ENCODE results near the gene KRT38.
"Not testable (repeated sequence)": the region's sequence is repeated elsewhere in the genome, so short reads cannot be mapped to it uniquely, and the experiment has no call there.

Gene KRT38

DNA sequence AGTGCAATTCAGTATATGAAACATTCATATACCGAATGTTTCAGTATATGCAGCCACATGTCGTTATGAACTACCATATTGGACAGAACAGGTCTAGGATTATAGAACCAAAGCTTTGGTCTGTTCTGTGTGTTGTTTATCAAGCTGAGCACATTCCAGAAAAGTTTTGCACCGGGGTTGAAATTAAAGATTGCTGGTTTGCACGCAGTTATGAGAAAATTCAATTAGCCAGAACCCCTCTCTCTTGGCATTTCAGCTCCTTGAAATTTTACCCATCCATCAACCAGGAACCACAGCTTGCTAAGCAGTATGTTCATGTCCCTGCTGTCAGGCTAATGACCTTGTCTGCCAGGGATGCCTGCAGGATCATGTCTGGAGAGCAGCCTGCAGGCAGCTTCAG lies 16.9 kb upstream of the KRT38 start:
- DNase-seq: no peak

DNA sequence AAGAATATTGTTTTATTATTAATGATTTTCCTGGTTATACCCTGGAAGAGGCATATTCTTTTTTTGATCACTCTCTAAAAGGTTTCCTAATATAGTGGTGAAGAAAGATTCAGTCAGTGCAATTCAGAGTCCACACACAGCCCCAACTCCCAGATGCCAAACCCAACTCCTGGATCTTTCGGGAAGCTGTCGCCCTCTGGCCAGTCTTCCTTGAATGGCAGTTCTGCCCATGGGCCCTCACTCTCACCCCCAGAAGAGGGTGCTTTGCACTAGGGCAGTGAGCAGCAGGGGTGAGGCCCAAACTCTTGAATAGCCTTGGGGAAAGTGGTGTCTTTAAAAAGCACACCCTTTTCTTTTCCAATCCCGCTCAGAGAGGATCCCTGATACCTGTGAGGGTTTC lies 15.4 kb upstream of the KRT38 start:
- DNase-seq: no peak

DNA sequence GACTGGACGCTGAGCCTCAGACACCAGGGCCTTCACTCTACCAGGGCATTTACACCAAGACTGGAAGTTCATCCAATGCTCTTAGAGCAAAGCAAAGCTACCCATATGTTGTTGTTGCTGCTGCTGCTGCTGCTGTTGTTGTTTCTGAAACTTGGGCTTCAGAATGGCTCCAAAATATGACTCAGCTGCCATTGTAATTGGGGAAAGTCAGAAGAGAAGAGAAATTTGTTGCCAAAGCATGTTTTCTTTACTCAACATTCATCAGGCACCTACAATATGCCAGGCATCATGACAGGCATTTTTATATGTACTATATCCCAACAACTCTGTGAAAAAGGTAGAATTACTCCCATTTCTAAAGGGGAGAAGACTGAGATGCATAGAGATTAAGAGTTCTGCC lies 14.5 kb upstream of the KRT38 start:
- DNase-seq: no peak

GRCh38 chr17:41453066-41453465 lies 12.3 kb upstream of the KRT38 start:
- DNase-seq: no peak

GRCh38 chr17:41452281-41452680 lies 11.5 kb upstream of the KRT38 start:
- DNase-seq: no peak

- DNase-seq: no peak
Measured at GRCh38 chr17:41451154-41451728, 10.5 kb upstream of the KRT38 start.

GRCh38 chr17:41449008-41449407 lies 8.2 kb upstream of the KRT38 start:
- no peak for DNase-seq

GRCh38 chr17:41448506-41448905 lies 7.7 kb upstream of the KRT38 start:
- no peak for DNase-seq

DNA sequence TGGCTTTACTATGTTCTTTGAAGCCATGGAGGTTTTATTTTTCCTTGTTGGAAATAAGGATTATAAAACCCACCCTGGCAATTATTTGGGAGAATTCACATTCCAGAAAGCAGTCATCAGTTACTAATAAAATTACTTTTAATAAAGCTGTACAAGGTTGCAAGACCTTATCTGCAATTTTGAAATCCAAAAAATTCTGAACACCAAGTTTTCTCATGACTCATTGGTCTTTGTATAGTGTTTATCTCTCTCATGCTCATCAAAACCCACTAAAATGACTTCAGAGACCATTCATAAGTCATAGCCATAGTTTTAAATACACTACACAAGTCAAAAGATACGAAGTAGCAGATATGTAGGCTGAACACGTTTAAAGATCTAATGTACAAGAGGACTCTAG lies 6.0 kb upstream of the KRT38 start:
- DNase-seq: no peak

DNA sequence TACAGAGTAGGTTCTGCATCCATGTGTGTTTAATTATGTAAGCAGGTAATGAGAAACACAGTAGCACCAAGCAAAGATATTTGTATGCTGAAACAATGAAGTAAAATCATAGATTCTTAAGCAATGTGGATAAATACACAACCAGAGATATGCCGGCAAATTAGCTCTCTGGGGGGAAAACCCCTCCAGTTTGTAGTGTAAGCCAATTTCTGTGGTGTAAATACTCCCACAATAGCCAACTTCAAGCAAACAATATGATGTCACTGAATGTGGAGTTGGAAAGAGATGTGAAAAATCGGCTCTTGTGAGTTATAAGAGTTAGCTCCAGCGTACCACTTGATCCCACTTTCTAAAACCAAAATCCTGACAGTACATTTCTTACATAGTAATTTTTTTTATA lies 3.9 kb upstream of the KRT38 start:
- DNase-seq: no peak

- DNase-seq: no peak
Measured at GRCh38 chr17:41444186-41444585, 3.4 kb upstream of the KRT38 start.

GRCh38 chr17:41442739-41443138 lies 2.0 kb upstream of the KRT38 start:
- no peak for DNase-seq

DNA sequence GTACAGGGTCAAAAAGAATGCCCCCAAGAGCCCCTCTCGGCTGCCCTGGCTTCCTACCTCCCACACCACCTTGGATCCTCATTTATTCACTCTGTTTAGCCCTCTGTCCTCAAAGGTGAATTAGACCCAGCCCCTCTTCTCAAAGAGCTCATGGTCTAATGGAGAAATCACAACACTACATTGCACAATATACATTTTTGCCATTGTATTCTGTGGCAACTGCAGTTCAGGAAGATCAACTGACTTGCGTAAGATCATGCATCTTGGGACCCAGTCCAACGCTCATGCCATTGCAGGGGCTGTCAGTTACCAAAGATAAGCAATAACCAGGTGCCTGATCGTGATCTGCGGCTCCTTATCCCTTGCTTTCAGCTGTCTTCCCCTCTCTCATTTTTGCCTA lies 1.4 kb downstream of the KRT38 start:
- DNase-seq: no peak

DNA sequence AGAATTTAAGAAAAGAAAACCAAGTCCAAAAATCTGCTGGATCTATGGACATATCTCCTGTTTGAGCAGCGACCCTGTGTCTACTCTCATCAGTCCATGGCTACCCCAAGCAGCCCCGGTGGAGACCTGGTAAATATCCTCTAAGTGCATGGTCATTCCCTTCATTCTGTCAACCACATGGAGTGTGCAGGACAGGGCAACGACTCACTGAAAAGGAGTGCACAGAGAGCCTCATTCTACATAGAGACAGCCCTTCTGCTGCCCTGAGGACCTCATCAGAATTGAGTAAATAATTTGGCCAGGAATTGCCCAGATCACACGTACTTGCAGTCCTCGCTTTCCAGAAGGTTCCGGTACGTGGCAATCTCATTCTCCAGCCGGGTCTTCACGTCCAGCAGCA lies 3.0 kb downstream of the KRT38 start:
- DNase-seq: no peak

GRCh38 chr17:41437254-41437653 lies 3.5 kb downstream of the KRT38 start:
- no peak for DNase-seq

GRCh38 chr17:41434415-41434814 lies 6.4 kb downstream of the KRT38 start:
- DNase-seq: no peak

DNA sequence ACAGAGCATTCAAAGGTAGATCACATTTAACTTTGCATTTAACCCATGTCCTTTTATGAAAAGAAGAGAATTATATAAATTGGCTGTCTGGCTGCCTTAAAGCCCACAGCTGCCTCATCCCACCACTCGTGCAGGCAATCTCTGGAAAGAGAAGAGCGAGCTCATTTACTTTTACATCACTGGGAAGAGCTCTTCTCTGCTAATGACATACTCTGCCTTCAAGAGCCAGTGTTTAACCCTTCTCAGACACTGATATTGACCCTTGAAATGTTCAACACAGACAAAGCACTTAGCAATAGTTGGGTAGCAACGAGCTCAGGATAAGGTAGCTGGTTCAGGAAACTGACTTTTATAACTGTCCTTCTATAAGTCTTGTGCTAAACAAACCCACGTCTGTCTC lies 6.8 kb downstream of the KRT38 start:
- DNase-seq: no peak

DNA sequence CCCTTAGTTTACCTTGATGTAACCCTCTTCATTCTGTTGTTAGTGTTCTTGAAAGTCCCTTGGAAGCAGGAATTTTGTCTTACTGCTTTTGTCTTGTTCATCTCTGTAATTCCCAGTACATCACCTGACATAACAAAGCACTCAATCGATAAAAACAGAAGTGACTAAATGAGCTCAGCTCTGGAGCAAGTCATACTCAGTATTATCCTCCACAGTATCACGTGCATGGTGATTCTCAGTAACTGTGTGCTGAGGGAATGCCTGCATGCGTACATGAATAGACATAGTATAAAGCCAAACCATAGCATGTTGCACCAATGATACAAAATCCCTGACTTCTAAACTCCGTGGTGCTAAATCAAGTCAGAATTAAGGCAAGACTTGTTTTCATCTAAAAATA lies 7.2 kb downstream of the KRT38 start:
- no peak for DNase-seq

DNA sequence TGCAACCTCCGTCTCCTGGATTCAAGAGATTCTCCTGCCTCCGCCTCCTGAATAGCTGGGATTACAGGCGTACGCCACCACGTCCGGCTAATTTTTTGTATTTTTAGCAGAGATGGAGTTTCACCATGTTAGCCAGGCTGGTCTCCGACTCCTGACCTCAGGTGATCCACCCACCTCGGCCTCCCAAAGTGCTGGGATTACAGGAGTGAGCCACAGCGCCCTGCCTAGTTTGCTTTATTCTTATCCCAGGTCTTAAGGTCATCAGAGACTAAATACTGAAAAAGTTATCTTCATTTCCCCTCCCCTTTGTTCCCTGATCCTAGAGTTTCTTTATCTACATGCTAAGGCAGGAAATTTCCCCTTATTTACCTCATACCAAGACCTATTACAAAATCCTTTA lies 10.4 kb downstream of the KRT38 start:
- not testable (repeated sequence) for DNase-seq

GRCh38 chr17:41429667-41430066 lies 11.1 kb downstream of the KRT38 start:
- DNase-seq: no peak

DNA sequence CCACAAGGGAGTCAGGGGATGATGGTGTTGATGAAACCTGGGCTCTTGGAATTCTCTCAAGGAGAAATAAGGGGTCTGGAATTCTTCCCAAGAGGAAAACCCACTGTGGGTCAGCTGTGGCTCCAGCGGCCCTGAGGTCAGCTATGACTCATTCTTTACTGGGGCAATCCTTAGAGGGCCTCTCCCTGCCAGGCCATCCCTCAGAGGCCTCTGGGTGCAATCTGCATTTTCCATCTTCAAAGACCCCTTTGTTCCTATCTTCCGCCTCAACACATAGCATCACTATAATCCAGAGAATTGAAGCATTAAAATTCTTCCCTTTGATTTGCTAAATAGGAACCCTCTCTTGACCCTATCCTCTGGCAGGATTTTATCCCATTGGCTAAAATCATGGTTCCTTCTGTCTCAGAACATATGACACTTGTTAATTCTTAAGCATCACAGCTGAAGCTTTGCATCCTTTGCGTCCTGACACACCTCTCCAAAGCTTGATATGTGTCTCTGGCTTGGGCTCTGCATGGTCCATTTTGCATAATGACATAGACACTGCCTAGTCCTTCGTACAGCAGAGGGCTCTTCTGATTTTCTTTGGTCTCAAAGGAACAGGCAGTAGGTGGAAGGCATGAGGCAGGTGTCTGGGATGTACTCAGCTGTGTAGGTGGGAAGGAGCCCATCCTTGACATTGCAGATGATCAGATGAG lies 12.0 kb downstream of the KRT38 start:
- DNase-seq: no peak

DNA sequence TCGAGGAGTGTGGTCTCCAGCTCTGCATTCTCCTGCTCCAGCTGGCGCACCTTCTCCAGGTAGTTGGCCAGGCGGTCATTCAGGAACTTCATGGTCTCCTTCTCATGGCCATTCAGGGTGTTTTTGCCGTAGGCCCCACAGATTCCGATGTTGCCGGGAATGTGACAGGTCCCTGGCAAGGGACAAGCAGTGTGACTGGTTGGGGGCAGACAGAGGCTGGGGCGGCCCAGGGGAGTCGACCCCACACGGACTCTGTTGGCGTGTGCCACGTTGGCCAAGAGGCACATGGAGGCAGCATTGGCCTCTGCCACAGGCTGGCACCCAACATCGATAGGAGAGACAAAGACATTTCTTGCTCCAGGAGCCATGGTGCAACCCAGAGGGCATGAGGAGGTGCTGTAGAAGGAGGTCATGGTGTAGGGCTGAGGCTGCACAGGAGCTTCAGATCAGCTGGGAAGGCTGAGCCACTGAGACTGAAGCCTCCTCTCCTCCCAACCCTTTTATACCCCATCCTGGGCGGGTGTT lies 16.6 kb downstream of the KRT38 start, which contains the start of gene KRT37:
Gene KRT37 (minus strand): TSS at position 475 of the 525 bp plus-strand sequence. CDS start 62 bp downstream, at position 413.
- DNase-seq: no peak

GRCh38 chr17:41422586-41422985 lies 18.2 kb downstream of the KRT38 start:
- DNase-seq: not testable (repeated sequence)

DNA sequence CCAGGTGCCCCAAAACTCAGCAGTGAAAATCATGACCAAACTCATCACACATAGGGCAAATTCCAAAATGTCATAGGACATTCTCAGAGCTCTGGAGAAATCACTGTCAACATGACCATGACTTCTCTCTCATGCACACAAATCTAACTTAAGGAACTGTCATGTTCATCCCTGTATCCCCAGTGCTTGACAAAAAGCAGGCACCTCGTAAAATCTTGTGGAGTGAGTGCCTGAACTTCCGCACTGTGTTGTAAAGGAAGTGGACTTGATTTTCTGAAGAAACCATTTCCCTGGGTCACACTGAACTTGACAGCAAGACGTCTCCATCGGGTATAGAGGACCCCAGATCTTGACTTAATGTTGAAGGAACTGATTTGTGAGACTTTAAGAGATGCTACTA lies 19.2 kb downstream of the KRT38 start:
- DNase-seq: no peak

- no peak for DNase-seq
Measured at GRCh38 chr17:41421116-41421515, 19.7 kb downstream of the KRT38 start.

All from NCI-H748 treated with DMSO at 0.1 percent for 48 hours (cell line).